HCT116 (cell line): ENCODE results near the gene MOGAT3.

ENCODE experiments used
- EGR1 ChIP-seq: IDR thresholded peaks from 2 replicates; pipeline ENCODE4 v1.6.1; 2012; ENCODE audit warnings: low read depth
- POLR2A ChIP-seq: IDR thresholded peaks from 2 replicates; pipeline ENCODE4 v1.7.0; 2011; ENCODE audit warnings: borderline replicate concordance; ENCODE audit not compliant: insufficient read depth, insufficient read length; ENCODE audit errors: extremely low read depth
- TF ChIP-seq, protein P1 (sequence below): IDR thresholded peaks from 2 replicates; pipeline ENCODE4 v1.6.1; 2012; ENCODE audit warnings: low read depth
- TF ChIP-seq, protein P2 (sequence below), 3 experiments: fragments of 200-600 bp in 1 of 3; sonication (generic) in 1 of 3; IDR thresholded peaks in 2 of 3; conservative IDR thresholded peaks in 1 of 3; 2 replicates each; pipeline ENCODE4 v1.5.1; 2012 to 2017; ENCODE audit warnings: low read depth in 2 of 3, low read length in 2 of 3, antibody characterized with exemption in 1 of 3, borderline replicate concordance in 1 of 3, control low read depth in 1 of 3, mild to moderate bottlenecking in 1 of 3, mixed read lengths in 1 of 3, mixed run types in 1 of 3, moderate library complexity in 1 of 3; ENCODE audit not compliant: insufficient read depth in 1 of 3

DNA sequence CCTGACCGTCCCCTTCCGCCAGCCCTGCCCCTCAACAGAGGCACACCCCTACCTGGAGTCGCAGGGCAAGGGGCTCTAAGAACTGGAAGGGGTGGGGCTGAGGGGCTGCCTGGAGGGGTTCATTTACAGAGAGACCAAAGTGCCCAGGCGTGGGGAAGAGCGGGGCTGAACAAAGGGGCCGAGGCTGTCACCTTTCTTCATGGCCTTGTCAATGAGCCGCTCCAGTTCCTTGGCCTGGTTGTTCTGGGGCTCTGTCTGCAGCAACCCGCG lies 39.0 kb upstream of the MOGAT3 start:
- TF ChIP-seq, protein P1, sequence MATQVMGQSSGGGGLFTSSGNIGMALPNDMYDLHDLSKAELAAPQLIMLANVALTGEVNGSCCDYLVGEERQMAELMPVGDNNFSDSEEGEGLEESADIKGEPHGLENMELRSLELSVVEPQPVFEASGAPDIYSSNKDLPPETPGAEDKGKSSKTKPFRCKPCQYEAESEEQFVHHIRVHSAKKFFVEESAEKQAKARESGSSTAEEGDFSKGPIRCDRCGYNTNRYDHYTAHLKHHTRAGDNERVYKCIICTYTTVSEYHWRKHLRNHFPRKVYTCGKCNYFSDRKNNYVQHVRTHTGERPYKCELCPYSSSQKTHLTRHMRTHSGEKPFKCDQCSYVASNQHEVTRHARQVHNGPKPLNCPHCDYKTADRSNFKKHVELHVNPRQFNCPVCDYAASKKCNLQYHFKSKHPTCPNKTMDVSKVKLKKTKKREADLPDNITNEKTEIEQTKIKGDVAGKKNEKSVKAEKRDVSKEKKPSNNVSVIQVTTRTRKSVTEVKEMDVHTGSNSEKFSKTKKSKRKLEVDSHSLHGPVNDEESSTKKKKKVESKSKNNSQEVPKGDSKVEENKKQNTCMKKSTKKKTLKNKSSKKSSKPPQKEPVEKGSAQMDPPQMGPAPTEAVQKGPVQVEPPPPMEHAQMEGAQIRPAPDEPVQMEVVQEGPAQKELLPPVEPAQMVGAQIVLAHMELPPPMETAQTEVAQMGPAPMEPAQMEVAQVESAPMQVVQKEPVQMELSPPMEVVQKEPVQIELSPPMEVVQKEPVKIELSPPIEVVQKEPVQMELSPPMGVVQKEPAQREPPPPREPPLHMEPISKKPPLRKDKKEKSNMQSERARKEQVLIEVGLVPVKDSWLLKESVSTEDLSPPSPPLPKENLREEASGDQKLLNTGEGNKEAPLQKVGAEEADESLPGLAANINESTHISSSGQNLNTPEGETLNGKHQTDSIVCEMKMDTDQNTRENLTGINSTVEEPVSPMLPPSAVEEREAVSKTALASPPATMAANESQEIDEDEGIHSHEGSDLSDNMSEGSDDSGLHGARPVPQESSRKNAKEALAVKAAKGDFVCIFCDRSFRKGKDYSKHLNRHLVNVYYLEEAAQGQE, result no peak
- TF ChIP-seq, protein P2, sequence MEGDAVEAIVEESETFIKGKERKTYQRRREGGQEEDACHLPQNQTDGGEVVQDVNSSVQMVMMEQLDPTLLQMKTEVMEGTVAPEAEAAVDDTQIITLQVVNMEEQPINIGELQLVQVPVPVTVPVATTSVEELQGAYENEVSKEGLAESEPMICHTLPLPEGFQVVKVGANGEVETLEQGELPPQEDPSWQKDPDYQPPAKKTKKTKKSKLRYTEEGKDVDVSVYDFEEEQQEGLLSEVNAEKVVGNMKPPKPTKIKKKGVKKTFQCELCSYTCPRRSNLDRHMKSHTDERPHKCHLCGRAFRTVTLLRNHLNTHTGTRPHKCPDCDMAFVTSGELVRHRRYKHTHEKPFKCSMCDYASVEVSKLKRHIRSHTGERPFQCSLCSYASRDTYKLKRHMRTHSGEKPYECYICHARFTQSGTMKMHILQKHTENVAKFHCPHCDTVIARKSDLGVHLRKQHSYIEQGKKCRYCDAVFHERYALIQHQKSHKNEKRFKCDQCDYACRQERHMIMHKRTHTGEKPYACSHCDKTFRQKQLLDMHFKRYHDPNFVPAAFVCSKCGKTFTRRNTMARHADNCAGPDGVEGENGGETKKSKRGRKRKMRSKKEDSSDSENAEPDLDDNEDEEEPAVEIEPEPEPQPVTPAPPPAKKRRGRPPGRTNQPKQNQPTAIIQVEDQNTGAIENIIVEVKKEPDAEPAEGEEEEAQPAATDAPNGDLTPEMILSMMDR (IDR thresholded peaks at IDR 0.05 in 2 of 3, conservative IDR thresholded peaks at IDR 0.05 in 1 of 3; ENCODE audit: borderline replicate concordance in 1 of 3, insufficient read depth in 1 of 3, low read depth in 2 of 3, low read length in 2 of 3), result no peak
- TF ChIP-seq POLR2A (no peak), EGR1 (no peak)
